ENCODE measurements around the gene RAB37.
A peak's percentile ranks its signal among the peaks of the same experiment; 100 is the strongest.

The RAB37 gene

GRCh38 chr17:74743755-74744154 lies 6.7 kb downstream of the RAB37 start:
- H3K4me3 ChIP-seq (ENCODE audit: control insufficient read depth, low read depth, low read length), result no peak overlapping the region
- no peak for TF ChIP-seq CTCF (conservative IDR thresholded peaks at IDR 0.05; ENCODE audit: control insufficient read depth, insufficient read depth, low read depth, low read length)
- DNase-seq (ENCODE audit: low read depth), result no peak

DNA sequence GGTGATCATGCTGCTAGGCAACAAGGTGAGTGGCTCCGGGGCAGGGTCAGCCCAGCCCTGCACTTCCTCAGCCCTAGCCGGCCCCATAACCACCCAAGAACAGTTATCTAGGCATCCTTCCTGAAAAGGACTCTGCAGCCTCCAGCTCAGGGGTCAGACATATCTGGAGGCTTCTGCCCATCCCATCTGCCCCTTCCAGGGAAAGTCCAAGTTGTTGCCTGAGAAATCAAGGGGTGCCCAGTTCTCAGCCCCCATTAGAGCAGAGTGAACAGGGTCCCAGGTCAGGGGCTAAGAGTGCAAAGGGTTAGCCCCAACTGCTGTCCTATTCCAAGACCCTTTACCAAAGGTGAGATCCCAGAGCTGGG lies 7.3 kb downstream of the RAB37 start:
- no peak for DNase-seq (ENCODE audit: low read depth)
- no peak overlapping the region for H3K4me3 ChIP-seq (ENCODE audit: control insufficient read depth, low read depth, low read length)
- no peak for TF ChIP-seq CTCF (conservative IDR thresholded peaks at IDR 0.05; ENCODE audit: control insufficient read depth, insufficient read depth, low read depth, low read length)

DNA sequence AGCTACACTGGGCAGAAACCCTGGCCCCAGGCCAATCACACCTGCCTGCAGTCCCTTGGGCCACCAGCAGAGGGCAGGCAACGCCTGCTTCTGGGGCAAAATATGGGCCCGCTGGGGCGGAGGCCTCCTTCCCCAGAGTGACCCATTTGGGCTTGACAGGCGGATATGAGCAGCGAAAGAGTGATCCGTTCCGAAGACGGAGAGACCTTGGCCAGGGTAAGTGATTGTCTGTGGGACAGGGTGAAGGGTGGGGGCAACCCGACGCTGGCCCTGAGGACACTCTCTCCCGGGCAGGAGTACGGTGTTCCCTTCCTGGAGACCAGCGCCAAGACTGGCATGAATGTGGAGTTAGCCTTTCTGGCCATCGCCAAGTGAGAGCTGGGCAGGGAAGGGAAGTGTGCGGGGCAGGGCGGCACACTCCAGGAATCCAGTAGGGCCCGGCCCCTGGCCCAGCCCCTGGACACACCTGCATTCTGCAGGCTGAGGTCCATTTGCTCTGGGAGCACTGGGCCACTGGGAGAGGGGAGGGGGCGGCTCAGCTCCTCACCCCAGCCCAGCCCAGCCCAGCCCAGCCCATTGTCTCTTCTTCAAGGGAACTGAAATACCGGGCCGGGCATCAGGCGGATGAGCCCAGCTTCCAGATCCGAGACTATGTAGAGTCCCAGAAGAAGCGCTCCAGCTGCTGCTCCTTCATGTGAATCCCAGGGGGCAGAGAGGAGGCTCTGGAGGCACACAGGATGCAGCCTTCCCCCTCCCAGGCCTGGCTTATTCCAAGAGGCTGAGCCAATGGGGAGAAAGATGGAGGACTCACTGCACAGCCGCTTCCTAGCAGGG lies 7.9 kb downstream of the RAB37 start:
- peak; percentile 57 for DNase-seq (ENCODE audit: low read depth)
- H3K4me3 ChIP-seq (ENCODE audit: control insufficient read depth, low read depth, low read length), result no peak overlapping the region
- TF ChIP-seq CTCF (conservative IDR thresholded peaks at IDR 0.05; ENCODE audit: control insufficient read depth, insufficient read depth, low read depth, low read length), result peak; percentile 100

- TF ChIP-seq CTCF (conservative IDR thresholded peaks at IDR 0.05; ENCODE audit: control insufficient read depth, insufficient read depth, low read depth, low read length), result no peak
These were observed 8.6 kb downstream of the RAB37 start for GRCh38 chr17:74745548-74746177.

DNA sequence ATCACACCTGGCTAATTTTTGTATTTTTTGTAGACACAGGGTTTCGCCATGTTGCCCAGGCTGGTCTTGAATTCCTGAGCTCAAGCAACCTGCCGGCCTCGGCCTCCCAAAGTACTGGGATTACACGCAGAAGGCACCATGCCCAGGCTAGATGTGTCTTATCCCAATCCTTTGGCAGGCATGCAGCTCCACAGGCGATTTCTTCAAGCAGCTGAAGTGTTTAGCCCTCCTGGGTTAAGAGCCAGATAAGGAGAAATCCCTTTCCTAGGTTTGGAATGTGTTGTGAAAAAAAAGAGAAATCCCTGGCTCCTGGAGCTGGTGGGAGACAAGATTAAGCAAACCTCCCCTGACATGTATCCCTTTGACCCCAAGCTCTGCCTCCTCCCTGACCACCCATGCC lies 9.3 kb downstream of the RAB37 start:
- no peak overlapping the region for H3K4me3 ChIP-seq (ENCODE audit: control insufficient read depth, low read depth, low read length)
- no peak for DNase-seq (ENCODE audit: low read depth)
- TF ChIP-seq CTCF (conservative IDR thresholded peaks at IDR 0.05; ENCODE audit: control insufficient read depth, insufficient read depth, low read depth, low read length), result no peak

More at GRCh38 chr17:74745548-74746177, 8.6 kb downstream of the RAB37 start:
- DNase-seq (ENCODE audit: low read depth), result no peak
- H3K4me3 ChIP-seq (ENCODE audit: control insufficient read depth, low read depth, low read length), result no peak overlapping the region

GRCh38 chr17:74746922-74747321 lies 9.9 kb downstream of the RAB37 start:
- no peak overlapping the region for H3K4me3 ChIP-seq (ENCODE audit: control insufficient read depth, low read depth, low read length)
- DNase-seq (ENCODE audit: low read depth), result no peak
- no peak for TF ChIP-seq CTCF (conservative IDR thresholded peaks at IDR 0.05; ENCODE audit: control insufficient read depth, insufficient read depth, low read depth, low read length)

Data from fibroblast of mammary gland (primary cell).